ENCODE data around the gene MYOZ1.

DNA sequence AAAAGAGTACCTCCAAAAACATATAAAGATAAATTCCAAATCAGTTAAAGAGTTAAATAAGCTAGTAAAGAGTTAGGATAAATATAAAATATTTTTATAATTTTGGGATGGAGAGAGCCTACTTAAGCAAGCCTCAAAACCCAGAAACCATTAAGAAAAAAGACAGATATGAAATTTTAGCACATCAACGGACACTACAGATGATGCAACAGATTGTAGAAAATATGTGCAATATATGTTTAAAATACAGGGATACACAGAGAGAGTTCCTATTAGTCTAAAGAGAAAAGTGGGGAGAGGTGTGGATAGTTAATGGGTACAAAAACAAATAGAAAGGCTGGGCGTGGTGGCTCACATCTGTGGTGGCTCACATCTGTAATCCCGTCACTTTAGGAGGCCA lies 26.6 kb downstream of the MYOZ1 start:
- TF ChIP-seq, protein P1, sequence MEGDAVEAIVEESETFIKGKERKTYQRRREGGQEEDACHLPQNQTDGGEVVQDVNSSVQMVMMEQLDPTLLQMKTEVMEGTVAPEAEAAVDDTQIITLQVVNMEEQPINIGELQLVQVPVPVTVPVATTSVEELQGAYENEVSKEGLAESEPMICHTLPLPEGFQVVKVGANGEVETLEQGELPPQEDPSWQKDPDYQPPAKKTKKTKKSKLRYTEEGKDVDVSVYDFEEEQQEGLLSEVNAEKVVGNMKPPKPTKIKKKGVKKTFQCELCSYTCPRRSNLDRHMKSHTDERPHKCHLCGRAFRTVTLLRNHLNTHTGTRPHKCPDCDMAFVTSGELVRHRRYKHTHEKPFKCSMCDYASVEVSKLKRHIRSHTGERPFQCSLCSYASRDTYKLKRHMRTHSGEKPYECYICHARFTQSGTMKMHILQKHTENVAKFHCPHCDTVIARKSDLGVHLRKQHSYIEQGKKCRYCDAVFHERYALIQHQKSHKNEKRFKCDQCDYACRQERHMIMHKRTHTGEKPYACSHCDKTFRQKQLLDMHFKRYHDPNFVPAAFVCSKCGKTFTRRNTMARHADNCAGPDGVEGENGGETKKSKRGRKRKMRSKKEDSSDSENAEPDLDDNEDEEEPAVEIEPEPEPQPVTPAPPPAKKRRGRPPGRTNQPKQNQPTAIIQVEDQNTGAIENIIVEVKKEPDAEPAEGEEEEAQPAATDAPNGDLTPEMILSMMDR (IDR thresholded peaks at IDR 0.05), result no peak
- TF ChIP-seq POLR2A (IDR thresholded peaks at IDR 0.05) (no peak), POLR2AphosphoS5 (IDR thresholded peaks at IDR 0.05) (no peak)
